AG08395 (cell line): ENCODE data around the gene TAOK3.
A peak's percentile ranks its signal among the peaks of the same experiment; 100 is the strongest.
"Not testable (repeated sequence)": the region's sequence is repeated elsewhere in the genome, so short reads cannot be mapped to it uniquely, and the experiment has no call there.

Experiments used
- DNase-seq: peaks from one replicate; pipeline ENCODE4 v3.0.0; 2012; ENCODE audit warnings: mixed read lengths, low spot score

TAOK3 gene

GRCh38 chr12:118372541-118373495 is at the start of gene TAOK3:
Gene TAOK3, minus strand, starts transcription at chr12:118372907. Its CDS starts 117,340 bp downstream, at chr12:118255567.
- DNase-seq = peak; percentile 97

GRCh38 chr12:118420673-118421072 is 48.0 kb upstream of the TAOK3 start:
- no peak for DNase-seq

- DNase-seq = no peak
Observed at GRCh38 chr12:118418385-118419057, 45.8 kb upstream of the TAOK3 start.

- no peak for DNase-seq
Observed at GRCh38 chr12:118417942-118418341, 45.2 kb upstream of the TAOK3 start.

- no peak for DNase-seq
Observed at GRCh38 chr12:118409834-118410233, 37.1 kb upstream of the TAOK3 start.

- DNase-seq = not testable (repeated sequence)
Observed at GRCh38 chr12:118408241-118408640, 35.5 kb upstream of the TAOK3 start.

- peak; percentile 55 for DNase-seq
Observed at GRCh38 chr12:118404876-118405521, 32.3 kb upstream of the TAOK3 start.

- DNase-seq = peak; percentile 88
Observed at GRCh38 chr12:118402251-118402650, 29.5 kb upstream of the TAOK3 start.

GRCh38 chr12:118398940-118399339 is 26.2 kb upstream of the TAOK3 start:
- no peak for DNase-seq

- DNase-seq = no peak
Observed at GRCh38 chr12:118398524-118398923, 25.8 kb upstream of the TAOK3 start.

- DNase-seq = no peak
Observed at GRCh38 chr12:118397708-118398440, 25.2 kb upstream of the TAOK3 start.

GRCh38 chr12:118391836-118392235 is 19.1 kb upstream of the TAOK3 start:
- no peak for DNase-seq

- DNase-seq = no peak
Observed at GRCh38 chr12:118391424-118391823, 18.7 kb upstream of the TAOK3 start.

- peak; percentile 71 for DNase-seq
Observed at GRCh38 chr12:118377884-118378470, 5.3 kb upstream of the TAOK3 start.

- no peak for DNase-seq
Observed at GRCh38 chr12:118377021-118377883, 4.5 kb upstream of the TAOK3 start.

- peak; percentile 84 for DNase-seq
Observed at GRCh38 chr12:118376089-118377020, 3.6 kb upstream of the TAOK3 start, which contains the start of gene SUDS3. Gene SUDS3, plus strand, starts transcription at chr12:118376555. Its CDS starts 137 bp downstream, at chr12:118376692.

- DNase-seq = no peak
Observed at GRCh38 chr12:118375348-118375747, 2.6 kb upstream of the TAOK3 start.

- no peak for DNase-seq
Observed at GRCh38 chr12:118374909-118375308, 2.2 kb upstream of the TAOK3 start.

- no peak for DNase-seq
Observed at GRCh38 chr12:118374126-118374725, 1.5 kb upstream of the TAOK3 start.
